ENCODE results near the gene FN3K.

Gene FN3K

GRCh38 chr17:82703935-82704865 is 31.2 kb upstream of the FN3K start:
- no peak for DNase-seq (ENCODE audit: low read depth in 3 of 3)

GRCh38 chr17:82704886-82705285 is 30.5 kb upstream of the FN3K start:
- DNase-seq (ENCODE audit: low read depth in 3 of 3) = no peak

DNA sequence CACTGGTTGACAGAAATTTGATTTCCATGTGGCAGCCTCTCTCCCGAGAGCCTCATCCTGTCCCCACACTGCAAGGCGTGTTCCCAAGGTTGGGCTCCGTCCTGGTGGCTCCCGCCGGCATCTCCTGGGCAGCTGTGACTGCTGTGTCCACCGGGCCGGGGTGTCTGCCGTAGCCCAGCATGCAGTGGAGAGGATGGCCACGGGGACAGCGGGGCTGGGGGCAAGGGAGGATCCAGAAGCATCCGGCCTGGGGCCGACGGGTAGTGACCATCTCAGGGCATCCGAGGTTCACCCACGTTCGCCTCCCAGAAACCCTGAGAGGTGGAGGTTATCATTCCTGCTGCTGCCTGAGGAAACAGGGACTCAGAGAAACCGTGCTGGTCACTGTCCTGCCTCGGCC is 29.7 kb upstream of the FN3K start:
- DNase-seq (ENCODE audit: low read depth in 3 of 3) = no peak

DNA sequence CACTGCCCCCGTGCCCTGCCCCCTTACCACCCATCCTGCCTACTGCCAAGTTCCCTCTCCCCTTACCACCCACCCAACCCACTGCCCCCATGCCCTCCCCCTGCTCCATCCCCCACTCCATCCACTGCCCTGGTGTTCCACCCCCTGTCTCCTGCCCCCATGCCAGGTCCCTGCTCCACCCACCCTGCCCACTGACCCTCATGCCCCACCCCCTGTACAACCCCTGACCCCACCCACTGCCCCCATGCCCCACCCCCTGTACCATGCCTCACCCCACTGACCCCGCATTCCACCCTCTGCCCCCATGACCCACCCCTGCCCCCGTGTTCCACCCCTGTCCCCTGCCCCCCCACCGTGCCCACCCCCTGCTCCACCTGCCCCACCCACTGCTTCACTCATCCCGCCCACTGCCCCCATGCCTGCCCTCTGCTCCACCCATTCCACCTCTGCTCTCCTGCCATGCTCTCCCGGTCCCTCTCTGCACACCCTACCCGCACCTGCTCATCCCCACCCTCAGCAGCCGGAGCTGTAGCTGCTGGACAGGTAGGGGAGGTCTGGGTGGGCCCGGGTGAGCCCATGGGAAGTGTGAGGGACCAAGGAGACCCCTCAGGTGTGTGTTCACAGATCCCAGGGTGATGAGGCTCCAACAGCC is 26.3 kb upstream of the FN3K start:
- no peak for DNase-seq (ENCODE audit: low read depth in 3 of 3)

GRCh38 chr17:82709676-82710498 is 25.5 kb upstream of the FN3K start:
- no peak for DNase-seq (ENCODE audit: low read depth in 3 of 3)

GRCh38 chr17:82710499-82711232 is 24.7 kb upstream of the FN3K start:
- DNase-seq (ENCODE audit: low read depth in 3 of 3) = no peak

DNA sequence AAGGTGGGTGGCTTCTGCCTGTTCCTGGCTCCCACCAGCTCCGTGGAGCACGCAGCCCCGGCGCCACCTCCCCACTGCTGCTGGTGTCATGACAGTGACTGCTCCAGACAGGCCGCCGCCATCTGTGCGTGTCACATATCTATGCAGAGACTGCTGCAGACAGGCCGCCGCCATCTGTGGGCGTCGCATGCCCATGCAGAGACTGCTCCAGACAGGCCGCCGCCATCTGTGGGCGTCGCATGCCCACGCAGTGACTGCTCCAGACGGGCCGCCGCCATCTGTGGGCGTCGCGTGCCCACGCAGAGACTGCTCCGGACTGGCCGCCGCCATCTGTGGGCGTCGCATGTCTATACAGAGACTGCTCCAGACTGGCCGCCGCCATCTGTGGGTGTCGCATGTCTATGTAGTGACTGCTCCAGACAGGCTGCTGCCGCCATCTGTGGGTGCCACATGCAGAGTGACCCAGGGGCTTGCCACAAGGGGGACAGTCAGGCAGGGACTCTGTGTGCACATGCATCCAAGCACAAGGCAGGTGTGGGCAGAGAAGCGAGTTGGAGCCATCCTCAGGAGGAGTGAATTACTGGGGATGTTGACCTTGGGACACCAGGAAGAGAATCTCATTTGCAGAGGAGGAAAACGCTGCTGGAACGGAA is 22.2 kb upstream of the FN3K start:
- no peak for DNase-seq (ENCODE audit: low read depth in 3 of 3)

DNA sequence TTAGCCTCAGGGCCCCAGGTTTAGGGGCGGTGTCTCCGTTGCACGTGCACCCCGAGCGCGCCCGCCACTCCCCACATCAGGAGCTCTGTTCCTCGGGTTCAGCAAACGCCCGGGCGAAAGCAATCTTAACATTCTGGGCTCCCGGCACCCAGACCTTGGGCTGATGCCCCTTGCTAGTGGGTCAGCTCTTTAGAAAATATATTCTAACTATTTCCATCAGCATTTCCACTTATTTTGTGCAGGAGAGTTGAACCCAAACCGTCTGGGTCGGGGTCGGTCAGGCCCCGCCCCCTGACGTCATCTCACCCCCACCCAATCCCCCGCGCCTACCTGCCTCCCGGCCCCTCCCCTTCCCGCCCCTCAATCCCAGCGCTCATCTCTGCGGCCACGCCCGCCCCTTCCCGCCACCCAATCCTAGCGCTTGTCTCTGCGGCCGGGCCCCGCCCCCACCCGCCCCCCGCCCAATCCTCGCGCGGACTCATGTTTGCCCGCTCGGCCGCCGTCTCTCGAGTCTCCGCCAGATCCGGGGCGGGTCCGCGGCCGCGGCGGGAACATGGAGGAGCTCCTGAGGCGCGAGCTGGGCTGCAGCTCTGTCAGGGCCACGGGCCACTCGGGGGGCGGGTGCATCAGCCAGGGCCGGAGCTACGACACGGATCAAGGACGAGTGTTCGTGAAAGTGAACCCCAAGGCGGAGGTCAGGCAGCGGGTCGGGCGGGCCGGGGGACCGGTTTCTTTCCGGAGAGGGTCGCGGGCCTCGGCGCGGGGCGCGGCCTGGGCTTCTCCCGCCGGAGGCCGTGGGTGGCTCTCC is 19.0 kb upstream of the FN3K start, which contains the start of gene FN3KRP:
Gene FN3KRP, plus strand, starts transcription at position 504 of the 808 bp plus-strand sequence. Its CDS starts 50 bp downstream, at position 554.
- peak; percentile 66 to 97 (median 86) for DNase-seq (ENCODE audit: low read depth in 3 of 3)

GRCh38 chr17:82718986-82719685 is 16.3 kb upstream of the FN3K start:
- no peak for DNase-seq (ENCODE audit: low read depth in 3 of 3)

DNA sequence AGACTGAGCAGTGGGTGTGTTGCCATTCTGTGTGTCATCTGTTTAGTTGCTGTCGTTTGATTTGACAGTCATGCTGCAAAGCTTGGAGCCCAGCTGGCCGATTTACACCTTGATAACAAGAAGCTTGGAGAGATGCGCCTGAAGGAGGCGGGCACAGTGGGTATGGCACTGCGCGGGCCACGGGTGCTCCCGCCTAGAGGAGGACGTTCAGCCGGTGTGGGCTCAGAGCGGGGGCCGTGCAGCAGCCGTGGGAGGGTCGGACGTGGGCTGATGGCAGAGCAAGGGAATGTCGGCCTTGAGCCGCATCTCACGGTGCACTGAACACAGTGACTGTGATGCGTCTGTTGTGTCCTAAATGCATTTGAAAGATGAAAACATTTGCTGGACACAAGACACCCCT is 15.2 kb upstream of the FN3K start:
- DNase-seq (ENCODE audit: low read depth in 3 of 3) = no peak

DNA sequence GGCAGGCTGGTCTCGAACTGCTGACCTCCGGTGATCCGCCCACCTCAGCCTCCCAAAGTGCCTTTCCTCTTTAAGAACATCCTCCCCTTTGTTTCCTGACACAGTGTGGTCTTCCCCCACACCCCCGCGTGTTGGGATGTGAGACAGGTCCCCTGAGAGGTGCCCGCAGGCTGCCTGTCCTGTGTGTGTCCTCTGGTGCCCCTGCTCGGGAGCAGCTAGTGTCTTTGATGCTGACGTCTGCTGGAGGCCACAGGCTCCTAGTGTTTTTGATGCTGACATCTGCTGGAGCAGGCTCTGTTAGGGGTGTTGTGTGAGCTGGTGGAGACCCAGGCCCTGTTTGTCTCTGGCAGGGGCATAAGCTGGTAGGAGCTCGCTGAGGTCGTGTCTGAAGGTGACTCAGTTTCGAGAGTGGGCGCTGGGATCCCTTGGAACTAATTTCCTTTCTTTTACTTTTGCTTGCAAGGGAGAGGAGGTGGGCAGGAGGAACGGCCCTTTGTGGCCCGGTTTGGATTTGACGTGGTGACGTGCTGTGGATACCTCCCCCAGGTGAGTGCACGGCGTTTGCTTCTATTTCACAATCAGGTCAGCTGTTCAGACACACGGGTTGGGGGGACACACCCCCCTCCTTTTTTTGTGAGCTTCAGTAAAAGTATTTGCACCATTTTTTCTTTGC is 12.9 kb upstream of the FN3K start:
- no peak for DNase-seq (ENCODE audit: low read depth in 3 of 3)

- no peak for DNase-seq (ENCODE audit: low read depth in 3 of 3)
Observed at GRCh38 chr17:82723169-82723807, 12.1 kb upstream of the FN3K start.

GRCh38 chr17:82726427-82726826 is 9.0 kb upstream of the FN3K start:
- DNase-seq (ENCODE audit: low read depth in 3 of 3) = no peak

DNA sequence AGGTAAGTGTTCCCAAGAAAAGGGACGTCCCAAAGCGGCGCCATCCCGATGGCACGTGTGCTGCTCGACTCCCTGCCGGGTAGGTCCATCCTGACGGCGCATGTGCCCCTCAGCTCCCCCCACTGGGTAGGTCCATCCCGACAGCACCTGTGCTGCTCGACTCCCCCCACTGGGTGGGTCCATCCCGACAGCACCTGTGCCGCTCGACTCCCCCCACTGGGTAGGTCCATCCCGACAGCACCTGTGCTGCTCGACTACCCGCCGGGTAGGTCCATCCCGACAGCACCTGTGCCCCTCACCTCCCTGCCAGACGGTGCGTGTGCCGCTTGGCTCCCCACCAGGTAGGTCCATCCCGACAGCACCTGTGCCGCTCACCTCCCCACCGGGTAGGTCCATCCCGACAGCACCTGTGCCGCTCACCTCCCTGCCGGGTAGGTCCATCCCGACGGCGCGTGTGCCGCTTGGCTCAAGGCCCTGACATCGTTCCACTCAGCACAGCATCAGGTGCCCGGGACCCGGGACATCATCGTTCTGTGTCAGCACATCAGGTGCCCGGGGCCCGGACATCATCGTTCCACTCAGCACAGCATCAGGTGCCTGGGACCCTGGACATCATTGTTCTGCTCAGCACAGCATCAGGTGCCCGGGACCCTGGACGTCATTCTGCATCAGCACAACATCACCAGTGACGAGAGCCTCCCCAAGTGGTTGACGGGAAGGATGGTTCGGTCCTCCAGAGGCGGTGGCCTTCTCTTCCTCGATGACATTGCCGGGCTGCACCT is 5.7 kb upstream of the FN3K start:
- no peak for DNase-seq (ENCODE audit: low read depth in 3 of 3)

- no peak for DNase-seq (ENCODE audit: low read depth in 3 of 3)
Observed at GRCh38 chr17:82732118-82732743, 3.2 kb upstream of the FN3K start.

DNA sequence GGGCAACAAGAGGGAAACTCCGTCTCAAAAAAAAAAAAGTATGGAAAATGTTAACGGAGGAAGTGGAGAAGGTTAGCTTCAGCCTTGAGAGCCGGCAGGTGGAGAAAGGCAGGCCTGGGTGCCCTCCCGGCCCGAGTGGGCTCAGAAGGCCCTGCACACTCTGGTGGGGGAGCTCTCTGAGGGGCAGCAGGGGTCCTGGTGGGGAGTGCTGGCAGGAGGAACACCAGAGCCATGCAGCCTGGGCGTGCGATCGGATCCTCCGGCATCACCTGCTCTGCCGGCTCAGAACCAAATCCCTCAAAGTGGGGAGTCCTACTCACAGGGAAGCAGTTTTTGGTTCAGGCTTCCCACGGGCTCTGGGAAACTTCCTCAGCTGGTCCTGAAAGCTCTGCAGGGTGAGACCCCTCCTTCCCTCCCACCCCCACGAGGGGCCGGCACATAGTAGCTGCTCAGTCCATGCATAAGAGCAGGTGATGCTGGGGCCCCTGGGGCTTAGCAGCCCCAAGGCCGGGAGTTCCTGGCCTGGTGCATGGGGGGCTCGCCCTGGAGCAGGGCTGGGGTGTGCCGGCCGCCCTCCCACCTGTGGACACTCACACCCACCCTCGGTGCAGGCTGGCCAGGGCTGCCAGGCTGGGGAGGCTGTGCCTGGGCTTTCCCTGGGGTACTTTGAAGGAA is 1.2 kb downstream of the FN3K start:
- DNase-seq (ENCODE audit: low read depth in 3 of 3) = no peak
